Measurements from ENCODE around the gene MYO1E.

The MYO1E gene

GRCh38 chr15:59352189-59352588 lies 20.5 kb downstream of the MYO1E start:
- no peak overlapping the region for H3K4me3 ChIP-seq (ENCODE audit: low read depth, low read length)
- TF ChIP-seq CTCF (IDR thresholded peaks at IDR 0.05; ENCODE audit: low read depth, low read length, missing control alignments): no peak
- DNase-seq (ENCODE audit: low read depth): no peak

- H3K4me3 ChIP-seq (ENCODE audit: low read depth, low read length): peak overlapping the region; percentile 20; the same call in 1 of the 2 replicates
- DNase-seq (ENCODE audit: low read depth): no peak
- TF ChIP-seq CTCF (IDR thresholded peaks at IDR 0.05; ENCODE audit: low read depth, low read length, missing control alignments): no peak
Measured at GRCh38 chr15:59350421-59350732, 22.3 kb downstream of the MYO1E start.

- DNase-seq (ENCODE audit: low read depth): no peak
- no peak for TF ChIP-seq CTCF (IDR thresholded peaks at IDR 0.05; ENCODE audit: low read depth, low read length, missing control alignments)
- peak overlapping the region; percentile 20; the same call in 1 of the 2 replicates for H3K4me3 ChIP-seq (ENCODE audit: low read depth, low read length)
Measured at GRCh38 chr15:59349680-59350420, 22.8 kb downstream of the MYO1E start.

- TF ChIP-seq CTCF (IDR thresholded peaks at IDR 0.05; ENCODE audit: low read depth, low read length, missing control alignments): no peak
- no peak overlapping the region for H3K4me3 ChIP-seq (ENCODE audit: low read depth, low read length)
- DNase-seq (ENCODE audit: low read depth): no peak
Measured at GRCh38 chr15:59347915-59348314, 24.8 kb downstream of the MYO1E start.

- no peak overlapping the region for H3K4me3 ChIP-seq (ENCODE audit: low read depth, low read length)
- TF ChIP-seq CTCF (IDR thresholded peaks at IDR 0.05; ENCODE audit: low read depth, low read length, missing control alignments): no peak
- DNase-seq (ENCODE audit: low read depth): no peak
Measured at GRCh38 chr15:59346951-59347350, 25.7 kb downstream of the MYO1E start.

GRCh38 chr15:59345326-59345725 lies 27.3 kb downstream of the MYO1E start:
- no peak for TF ChIP-seq CTCF (IDR thresholded peaks at IDR 0.05; ENCODE audit: low read depth, low read length, missing control alignments)
- H3K4me3 ChIP-seq (ENCODE audit: low read depth, low read length): no peak overlapping the region
- DNase-seq (ENCODE audit: low read depth): no peak

GRCh38 chr15:59344311-59344710 lies 28.4 kb downstream of the MYO1E start:
- no peak for DNase-seq (ENCODE audit: low read depth)

More at GRCh38 chr15:59344311-59344710, 28.4 kb downstream of the MYO1E start:
- no peak for TF ChIP-seq CTCF (IDR thresholded peaks at IDR 0.05; ENCODE audit: low read depth, low read length, missing control alignments)
- no peak overlapping the region for H3K4me3 ChIP-seq (ENCODE audit: low read depth, low read length)
